NCI-H345 (cell line): ENCODE measurements around the gene DLL4.

Source experiments
- DNase-seq: peaks from one replicate; lab custom pipeline; 2025; lab: John Stamatoyannopoulos, UW

Gene DLL4

DNA sequence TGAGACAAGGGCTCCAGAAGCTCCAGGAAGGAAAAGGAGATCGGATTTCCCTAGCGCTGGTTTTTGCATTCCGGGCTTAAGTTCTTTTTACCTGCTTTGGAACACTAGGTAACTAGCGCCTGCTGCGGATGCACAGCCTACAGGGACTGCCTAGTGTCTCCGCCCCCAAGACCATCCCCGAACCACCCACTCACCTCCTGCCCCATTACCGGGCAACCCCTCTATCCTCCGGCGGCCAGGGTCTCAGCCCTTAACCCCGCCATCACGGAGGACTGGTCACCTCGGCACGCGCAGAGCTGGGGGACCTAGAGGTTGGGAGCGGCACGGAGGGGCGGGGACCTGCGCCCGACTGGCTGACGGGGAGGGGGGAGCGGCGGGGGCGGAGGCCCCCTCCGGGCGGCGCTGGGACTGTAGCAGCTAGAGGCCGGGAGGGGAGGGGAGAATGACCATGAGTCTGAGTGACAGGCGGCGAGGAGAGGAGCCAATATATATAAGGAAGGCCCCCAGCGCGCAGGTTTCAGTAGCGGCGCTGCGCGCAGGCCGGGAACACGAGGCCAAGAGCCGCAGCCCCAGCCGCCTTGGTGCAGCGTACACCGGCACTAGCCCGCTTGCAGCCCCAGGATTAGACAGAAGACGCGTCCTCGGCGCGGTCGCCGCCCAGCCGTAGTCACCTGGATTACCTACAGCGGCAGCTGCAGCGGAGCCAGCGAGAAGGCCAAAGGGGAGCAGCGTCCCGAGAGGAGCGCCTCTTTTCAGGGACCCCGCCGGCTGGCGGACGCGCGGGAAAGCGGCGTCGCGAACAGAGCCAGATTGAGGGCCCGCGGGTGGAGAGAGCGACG, at the start of gene DLL4:
Gene DLL4 (plus strand): TSS at position 520 of the 839 bp plus-strand sequence. CDS start 329 bp downstream, outside the sequence.
- peak; percentile 91 for DNase-seq

DNA sequence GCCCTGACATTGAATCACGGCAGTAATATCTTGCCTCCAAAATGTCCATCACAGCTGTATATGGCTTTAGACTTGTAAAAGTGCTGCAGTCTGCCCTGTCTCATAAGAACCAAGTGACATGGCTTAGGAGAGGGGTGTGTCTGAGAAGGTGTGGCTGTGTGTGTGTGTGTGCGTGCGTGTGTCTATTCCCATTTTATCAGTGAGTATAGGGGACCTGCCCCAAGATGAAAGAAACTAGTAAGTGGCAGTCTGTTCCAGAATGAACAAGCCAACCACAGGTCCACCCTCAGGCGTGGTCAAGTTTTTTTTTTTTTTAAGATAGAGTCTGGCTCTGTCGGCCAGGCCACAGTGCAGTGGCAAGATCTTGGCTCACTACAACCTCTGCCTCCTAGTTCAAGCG, 49.5 kb upstream of the DLL4 start:
- DNase-seq, result no peak

- no peak for DNase-seq
Observed at GRCh38 chr15:40881351-40881750, 47.8 kb upstream of the DLL4 start.

DNA sequence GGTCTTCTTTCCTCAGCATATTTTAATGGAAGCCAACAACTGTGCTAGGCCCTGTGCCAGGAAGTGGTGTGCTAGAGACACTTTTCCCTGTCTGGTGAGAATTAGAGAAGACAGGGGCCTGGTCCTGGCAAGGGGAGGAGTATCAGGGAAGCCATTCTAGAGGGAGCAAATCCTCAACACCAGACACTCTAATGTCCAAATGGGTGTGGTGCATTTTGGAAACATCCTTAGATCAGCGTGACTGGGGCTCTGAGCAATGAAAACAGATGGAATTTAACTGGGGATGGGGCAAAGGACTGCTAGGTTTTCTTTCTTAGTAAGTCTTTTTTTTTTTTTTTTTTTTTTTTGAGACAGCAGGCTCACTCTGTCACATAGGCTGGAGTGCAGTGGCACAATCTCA, 42.6 kb upstream of the DLL4 start:
- no peak for DNase-seq

DNA sequence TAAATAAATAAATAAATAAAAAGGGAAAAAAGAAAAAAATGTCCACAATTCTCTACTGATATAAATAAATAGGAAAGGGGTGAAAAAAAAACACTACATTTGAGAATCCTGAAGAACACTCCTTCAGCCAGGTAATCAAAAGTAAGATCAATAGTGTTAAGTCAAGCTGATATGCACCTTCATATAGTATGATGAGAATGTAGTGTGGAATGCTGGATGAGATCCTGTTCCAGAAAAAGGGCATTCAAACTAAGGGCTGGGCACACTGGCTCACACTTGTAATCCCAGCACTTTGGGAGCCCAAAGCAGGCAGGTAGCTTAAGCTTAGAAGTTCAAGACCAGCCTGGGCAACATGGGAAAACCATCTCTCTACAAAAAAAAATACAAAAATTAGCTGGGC, 40.0 kb upstream of the DLL4 start:
- DNase-seq, result no peak

GRCh38 chr15:40891138-40891537, 38.0 kb upstream of the DLL4 start:
- DNase-seq, result no peak

DNA sequence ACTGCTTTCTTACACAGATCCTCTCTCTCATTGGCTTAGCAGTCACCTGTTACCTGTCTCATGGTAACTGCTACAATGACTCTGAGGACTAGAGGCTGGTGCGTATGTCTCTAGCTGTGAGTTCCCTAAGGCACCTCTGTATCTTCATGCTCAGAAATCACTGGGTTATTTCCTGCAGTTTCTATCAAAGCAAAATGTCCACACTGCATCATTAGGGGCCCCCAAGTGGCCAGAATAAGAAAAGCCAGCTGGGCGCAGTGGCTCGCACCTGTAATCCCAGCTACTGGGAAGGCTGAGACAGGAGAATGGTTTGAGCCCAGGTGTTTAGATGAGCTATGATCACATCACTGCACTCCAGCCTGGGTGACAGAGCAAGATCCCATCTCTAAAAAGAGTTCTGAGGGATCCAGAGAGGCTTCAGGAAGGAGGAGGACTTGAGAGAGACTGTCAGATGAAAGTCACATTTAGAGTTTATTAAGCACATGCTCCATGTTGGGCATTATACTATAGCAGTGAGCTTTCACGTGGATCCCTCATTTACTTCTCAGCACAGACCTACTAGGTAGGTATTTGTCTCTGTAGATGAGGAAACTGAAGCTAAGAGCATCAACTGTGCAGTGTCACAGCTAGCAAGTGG, 37.2 kb upstream of the DLL4 start:
- DNase-seq, result peak; percentile 43

DNA sequence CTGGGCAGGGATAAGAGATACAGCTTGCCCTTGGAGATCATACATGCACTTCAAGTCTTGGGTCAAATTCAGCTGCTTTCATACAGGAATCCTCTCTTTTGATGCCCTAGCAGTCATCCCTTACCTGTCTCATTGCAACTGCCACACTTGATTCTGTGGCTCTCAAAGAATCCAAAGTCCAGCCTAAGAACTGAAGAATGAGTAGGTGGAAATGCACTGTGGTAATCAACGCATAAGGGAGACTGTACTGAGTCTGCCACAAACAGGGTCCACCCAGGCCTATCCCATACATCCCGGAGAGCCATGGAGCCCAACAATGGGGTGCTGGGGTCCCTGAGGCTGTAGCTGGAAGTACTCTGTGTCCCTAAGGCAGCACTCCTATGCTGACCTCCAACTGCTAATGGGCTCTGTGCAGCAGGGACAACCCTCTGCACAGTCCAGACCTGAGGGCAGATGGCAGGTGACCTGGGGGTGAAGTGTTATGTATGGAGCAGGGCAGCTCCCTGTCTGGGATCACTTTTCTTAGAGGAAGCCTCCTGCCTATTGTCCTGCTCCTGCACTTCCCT, 36.6 kb upstream of the DLL4 start:
- no peak for DNase-seq

GRCh38 chr15:40893019-40893670, 36.0 kb upstream of the DLL4 start:
- DNase-seq, result no peak

- peak; percentile 95 for DNase-seq
Observed at GRCh38 chr15:40893733-40894680, 35.1 kb upstream of the DLL4 start, which contains the start of gene VPS18. Gene VPS18, plus strand, starts transcription at chr15:40894450. Its CDS starts 319 bp downstream, at chr15:40894769.

DNA sequence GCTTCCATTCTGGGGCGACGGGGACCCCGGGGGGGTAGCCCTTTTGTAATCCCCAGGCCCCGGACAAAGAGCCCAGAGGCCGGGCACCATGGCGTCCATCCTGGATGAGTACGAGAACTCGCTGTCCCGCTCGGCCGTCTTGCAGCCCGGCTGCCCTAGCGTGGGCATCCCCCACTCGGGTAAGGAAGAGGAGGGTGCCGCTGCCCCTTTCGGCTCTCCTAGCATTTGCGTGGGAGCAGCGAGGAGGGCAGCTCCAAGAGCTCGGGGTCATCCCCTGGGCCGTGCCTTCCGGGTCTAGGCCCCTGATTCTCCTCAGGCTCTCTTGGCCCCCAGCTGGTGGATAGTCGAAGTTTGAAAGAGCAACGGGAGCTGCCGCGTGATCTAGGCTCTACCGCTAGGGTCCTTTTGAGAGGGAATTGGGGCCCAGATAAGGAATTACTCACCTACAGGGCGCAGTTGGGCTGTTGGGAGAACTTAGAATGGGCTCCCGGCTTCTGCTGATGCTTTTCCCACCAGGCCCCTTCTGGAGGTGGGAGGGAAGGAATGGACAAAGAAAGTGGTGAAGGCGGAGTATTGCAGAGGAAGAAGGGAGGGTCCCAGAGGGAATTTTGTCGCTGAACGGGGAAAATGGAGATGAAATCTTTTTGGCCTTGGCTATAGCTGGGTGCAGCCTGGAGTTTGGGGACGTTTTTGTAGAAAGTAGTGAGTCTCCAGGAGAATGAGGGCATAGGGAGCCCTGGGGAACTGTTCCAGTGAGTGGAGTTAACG, 34.3 kb upstream of the DLL4 start:
- DNase-seq, result peak; percentile 33

GRCh38 chr15:40899536-40900207, 29.5 kb upstream of the DLL4 start:
- no peak for DNase-seq

GRCh38 chr15:40900256-40901052, 28.7 kb upstream of the DLL4 start:
- DNase-seq, result no peak

DNA sequence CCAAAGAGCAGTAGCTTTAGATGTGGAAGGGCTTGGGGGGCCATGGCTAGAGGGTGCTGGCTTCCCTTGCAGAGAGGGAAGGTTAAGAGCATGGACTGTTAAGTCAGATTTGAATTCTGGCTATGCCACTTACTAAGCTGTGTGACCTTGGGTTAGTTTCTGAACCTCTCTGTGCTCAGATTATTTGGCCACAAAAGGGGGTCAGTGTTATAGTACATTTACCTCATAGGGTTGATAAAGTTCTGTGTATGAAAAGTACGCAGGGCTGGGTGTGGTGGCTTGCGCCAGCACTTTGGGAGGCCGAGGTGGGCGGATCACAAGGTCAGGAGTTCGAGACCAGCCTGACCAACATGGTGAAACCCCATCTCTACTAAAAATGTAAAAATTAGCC, 28.1 kb upstream of the DLL4 start:
- DNase-seq, result no peak

DNA sequence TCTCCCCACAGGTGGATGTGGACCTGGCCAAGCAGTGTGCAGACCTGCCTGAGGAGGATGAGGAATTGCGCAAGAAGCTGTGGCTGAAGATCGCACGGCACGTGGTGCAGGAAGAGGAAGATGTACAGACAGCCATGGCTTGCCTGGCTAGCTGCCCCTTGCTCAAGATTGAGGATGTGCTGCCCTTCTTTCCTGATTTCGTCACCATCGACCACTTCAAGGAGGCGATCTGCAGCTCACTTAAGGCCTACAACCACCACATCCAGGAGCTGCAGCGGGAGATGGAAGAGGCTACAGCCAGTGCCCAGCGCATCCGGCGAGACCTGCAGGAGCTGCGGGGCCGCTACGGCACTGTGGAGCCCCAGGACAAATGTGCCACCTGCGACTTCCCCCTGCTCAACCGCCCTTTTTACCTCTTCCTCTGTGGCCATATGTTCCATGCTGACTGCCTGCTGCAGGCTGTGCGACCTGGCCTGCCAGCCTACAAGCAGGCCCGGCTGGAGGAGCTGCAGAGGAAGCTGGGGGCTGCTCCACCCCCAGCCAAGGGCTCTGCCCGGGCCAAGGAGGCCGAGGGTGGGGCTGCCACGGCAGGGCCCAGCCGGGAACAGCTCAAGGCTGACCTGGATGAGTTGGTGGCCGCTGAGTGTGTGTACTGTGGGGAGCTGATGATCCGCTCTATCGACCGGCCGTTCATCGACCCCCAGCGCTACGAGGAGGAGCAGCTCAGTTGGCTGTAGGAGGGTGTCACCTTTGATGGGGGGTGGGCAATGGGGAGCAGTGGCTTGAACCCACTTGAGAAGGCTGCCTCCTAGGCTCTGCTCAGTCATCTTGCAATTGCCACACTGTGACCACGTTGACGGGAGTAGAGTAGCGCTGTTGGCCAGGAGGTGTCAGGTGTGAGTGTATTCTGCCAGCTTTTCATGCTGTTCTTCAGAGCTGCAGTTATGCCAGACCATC, 26.3 kb upstream of the DLL4 start:
- DNase-seq, result no peak

- DNase-seq, result no peak
Observed at GRCh38 chr15:40904552-40905201, 24.5 kb upstream of the DLL4 start.
